SK-N-SH treated with all-trans-retinoic acid at 6 μM for 48 hours (cell line): ENCODE measurements around the gene DHRS4L2.
"Not testable (repeated sequence)": the region's sequence is repeated elsewhere in the genome, so short reads cannot be mapped to it uniquely, and the experiment has no call there.

Experiments
- ARNTL ChIP-seq: fragments of 450-650 bp; formaldehyde crosslinking; IDR thresholded peaks from 2 replicates; pipeline ENCODE4 v1.5.0; 2020; ENCODE audit warnings: low read depth, mild to moderate bottlenecking, moderate library complexity, borderline replicate concordance
- ESRRG ChIP-seq: fragments of 250-450 bp; sonication (Bioruptor Pico); IDR thresholded peaks from 2 replicates; pipeline ENCODE4 v1.6.1; 2021; ENCODE audit warnings: mild to moderate bottlenecking
- GLIS3 ChIP-seq: fragments of 250-450 bp; sonication (Bioruptor Pico); IDR thresholded peaks from 2 replicates; pipeline ENCODE4 v1.5.0; 2020; ENCODE audit warnings: mild to moderate bottlenecking, moderate library complexity
- ISL1 ChIP-seq: fragments of 250-450 bp; sonication (Bioruptor Pico); IDR thresholded peaks from 2 replicates; pipeline ENCODE4 v2.1.2; 2022; ENCODE audit warnings: mild to moderate bottlenecking, moderate library complexity
- OSR1 ChIP-seq: fragments of 250-450 bp; sonication (Bioruptor Pico); IDR thresholded peaks from 2 replicates; pipeline ENCODE4 v1.8.0; 2022; ENCODE audit warnings: moderate library complexity, mild to moderate bottlenecking, inconsistent platforms
- PATZ1 ChIP-seq: fragments of 250-450 bp; sonication (Bioruptor Pico); IDR thresholded peaks from 2 replicates; pipeline ENCODE4 v1.8.0; 2020; ENCODE audit warnings: mild to moderate bottlenecking, moderate library complexity, borderline replicate concordance
- RARB ChIP-seq: fragments of 250-450 bp; sonication (Bioruptor Pico); IDR thresholded peaks from 2 replicates; pipeline ENCODE4 v1.8.0; 2021; ENCODE audit warnings: mild to moderate bottlenecking, moderate library complexity
- TCF4 ChIP-seq: fragments of 250-450 bp; sonication (Bioruptor Pico); IDR thresholded peaks from 2 replicates; pipeline ENCODE4 v1.8.0; 2021; ENCODE audit warnings: mild to moderate bottlenecking, moderate library complexity, borderline replicate concordance

GRCh38 chr14:24049002-24049401 lies 60.3 kb downstream of the DHRS4L2 start:
- not testable (repeated sequence) for TF ChIP-seq TCF4 (CRISPR knock-in tag); OSR1 (CRISPR knock-in tag); GLIS3 (CRISPR knock-in tag); RARB (CRISPR knock-in tag); ESRRG (CRISPR knock-in tag); ISL1 (CRISPR knock-in tag); ARNTL (CRISPR knock-in tag); PATZ1
